ENCODE measurements around the gene NRXN2.

The NRXN2 gene

DNA sequence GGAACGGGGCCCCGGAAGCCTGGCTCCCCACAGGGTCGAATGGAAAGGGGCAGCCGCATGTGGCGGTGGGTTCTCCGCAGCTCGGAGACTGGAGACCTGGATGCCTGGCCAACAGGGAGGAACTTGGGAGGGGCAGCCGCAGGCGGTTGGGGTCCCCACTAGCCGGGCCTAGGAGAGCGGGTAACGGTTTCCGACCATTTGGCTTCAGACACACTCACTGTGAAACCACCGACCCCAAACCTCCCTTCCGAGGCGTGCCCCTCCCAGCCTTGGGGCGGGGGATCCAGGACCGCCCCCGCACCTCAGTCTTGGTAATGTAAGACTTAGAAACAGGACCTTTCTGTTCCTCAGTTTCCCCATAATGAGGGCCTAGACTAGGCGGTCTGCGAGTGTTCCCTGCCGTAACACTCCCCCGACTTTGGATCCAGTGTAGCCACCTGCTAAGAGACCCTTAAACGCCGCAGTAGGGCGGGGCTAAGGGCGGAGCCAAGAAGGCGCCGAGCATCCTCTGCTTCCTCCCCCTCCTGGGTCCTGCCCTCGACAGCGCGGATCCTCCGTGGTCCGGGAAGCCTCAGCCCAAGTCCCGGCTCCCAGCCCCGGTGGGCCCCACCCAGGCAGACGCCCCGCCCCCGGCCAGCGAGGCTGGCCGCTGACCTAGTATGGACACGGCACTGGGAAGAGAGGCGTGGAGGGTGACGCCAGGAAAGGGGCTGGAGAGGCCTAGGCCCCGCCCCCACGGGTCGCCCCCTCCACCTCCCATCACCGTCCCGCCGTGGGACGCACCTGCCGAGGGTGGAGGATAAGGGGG lies 22.7 kb upstream of the NRXN2 start:
- no peak for TF ChIP-seq NFIC (IDR thresholded peaks at IDR 0.05)
- peak; percentile 75 for TF ChIP-seq ZBTB7A (IDR thresholded peaks at IDR 0.05; ENCODE audit: low read depth)
- peak; percentile 75 for TF ChIP-seq EGR1 (IDR thresholded peaks at IDR 0.05)
- TF ChIP-seq FOXM1 (IDR thresholded peaks at IDR 0.05; ENCODE audit: borderline replicate concordance, low read depth): no peak

DNA sequence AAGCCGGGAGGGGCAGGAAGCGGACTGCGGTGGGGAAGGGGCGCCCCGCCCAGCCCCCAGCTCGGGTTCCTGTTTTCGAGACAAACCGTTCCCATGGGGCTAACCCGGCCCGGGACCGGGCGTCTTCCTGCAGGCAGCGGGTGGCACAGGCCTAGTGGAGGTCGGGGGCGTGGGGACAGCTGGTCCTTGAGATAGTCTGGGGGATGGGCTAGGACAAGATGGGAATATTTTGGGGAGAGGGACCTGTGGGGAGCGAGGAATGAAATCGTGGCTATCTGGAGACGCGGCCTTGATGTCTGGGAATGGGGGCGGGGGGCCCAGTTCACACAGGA lies 22.2 kb upstream of the NRXN2 start:
- TF ChIP-seq EP300 (IDR thresholded peaks at IDR 0.05; ENCODE audit: borderline replicate concordance) (no peak), CREB1 (IDR thresholded peaks at IDR 0.05; ENCODE audit: low read depth) (no peak), ZBTB7A (IDR thresholded peaks at IDR 0.05; ENCODE audit: low read depth) (peak; percentile 96), EGR1 (IDR thresholded peaks at IDR 0.05) (no peak), RAD21 (IDR thresholded peaks at IDR 0.05; ENCODE audit: low read depth) (no peak), NFIC (IDR thresholded peaks at IDR 0.05) (no peak), YY1 (IDR thresholded peaks at IDR 0.05; ENCODE audit: low read depth) (no peak)
- TF ChIP-seq, protein P1, sequence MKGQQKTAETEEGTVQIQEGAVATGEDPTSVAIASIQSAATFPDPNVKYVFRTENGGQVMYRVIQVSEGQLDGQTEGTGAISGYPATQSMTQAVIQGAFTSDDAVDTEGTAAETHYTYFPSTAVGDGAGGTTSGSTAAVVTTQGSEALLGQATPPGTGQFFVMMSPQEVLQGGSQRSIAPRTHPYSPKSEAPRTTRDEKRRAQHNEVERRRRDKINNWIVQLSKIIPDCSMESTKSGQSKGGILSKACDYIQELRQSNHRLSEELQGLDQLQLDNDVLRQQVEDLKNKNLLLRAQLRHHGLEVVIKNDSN (IDR thresholded peaks at IDR 0.05): no peak

DNA sequence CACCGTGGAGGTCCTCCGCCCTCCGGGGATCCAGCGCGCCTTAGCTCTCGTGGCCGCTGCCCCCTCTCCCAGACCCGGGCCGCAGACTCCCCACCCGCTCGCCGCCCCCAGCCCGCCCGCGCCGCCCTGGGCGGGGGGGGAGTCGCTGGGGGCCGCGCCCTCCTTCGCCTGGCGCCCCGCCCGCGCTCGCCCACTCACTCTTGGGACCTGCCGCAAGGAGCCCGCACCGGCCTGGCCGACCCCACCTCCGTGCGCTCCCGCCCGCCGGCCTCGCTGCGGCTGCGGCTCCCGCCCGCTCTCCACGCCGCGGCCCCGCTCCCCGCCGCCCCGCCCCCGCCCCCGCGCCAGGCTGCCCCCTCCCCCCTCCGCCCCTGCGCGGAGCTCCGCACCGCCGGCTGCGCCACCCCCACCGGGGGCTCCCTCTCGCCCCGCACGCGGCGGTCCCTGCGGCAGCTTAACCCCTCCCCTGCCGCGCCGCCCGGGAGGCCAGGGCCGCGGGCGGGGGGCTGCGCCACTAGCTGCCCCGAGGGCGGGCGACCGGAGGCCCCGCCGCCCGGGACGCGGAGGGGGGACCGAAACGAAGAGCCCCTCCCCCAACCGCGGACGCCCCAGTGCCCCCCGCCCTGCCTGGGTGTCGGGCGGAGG lies 21.7 kb upstream of the NRXN2 start:
- TF ChIP-seq EGR1 (IDR thresholded peaks at IDR 0.05): peak; percentile 60; the same call in 1 of the 2 replicates
- TF ChIP-seq, protein P2, sequence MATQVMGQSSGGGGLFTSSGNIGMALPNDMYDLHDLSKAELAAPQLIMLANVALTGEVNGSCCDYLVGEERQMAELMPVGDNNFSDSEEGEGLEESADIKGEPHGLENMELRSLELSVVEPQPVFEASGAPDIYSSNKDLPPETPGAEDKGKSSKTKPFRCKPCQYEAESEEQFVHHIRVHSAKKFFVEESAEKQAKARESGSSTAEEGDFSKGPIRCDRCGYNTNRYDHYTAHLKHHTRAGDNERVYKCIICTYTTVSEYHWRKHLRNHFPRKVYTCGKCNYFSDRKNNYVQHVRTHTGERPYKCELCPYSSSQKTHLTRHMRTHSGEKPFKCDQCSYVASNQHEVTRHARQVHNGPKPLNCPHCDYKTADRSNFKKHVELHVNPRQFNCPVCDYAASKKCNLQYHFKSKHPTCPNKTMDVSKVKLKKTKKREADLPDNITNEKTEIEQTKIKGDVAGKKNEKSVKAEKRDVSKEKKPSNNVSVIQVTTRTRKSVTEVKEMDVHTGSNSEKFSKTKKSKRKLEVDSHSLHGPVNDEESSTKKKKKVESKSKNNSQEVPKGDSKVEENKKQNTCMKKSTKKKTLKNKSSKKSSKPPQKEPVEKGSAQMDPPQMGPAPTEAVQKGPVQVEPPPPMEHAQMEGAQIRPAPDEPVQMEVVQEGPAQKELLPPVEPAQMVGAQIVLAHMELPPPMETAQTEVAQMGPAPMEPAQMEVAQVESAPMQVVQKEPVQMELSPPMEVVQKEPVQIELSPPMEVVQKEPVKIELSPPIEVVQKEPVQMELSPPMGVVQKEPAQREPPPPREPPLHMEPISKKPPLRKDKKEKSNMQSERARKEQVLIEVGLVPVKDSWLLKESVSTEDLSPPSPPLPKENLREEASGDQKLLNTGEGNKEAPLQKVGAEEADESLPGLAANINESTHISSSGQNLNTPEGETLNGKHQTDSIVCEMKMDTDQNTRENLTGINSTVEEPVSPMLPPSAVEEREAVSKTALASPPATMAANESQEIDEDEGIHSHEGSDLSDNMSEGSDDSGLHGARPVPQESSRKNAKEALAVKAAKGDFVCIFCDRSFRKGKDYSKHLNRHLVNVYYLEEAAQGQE (IDR thresholded peaks at IDR 0.05; ENCODE audit: low read depth): no peak

DNA sequence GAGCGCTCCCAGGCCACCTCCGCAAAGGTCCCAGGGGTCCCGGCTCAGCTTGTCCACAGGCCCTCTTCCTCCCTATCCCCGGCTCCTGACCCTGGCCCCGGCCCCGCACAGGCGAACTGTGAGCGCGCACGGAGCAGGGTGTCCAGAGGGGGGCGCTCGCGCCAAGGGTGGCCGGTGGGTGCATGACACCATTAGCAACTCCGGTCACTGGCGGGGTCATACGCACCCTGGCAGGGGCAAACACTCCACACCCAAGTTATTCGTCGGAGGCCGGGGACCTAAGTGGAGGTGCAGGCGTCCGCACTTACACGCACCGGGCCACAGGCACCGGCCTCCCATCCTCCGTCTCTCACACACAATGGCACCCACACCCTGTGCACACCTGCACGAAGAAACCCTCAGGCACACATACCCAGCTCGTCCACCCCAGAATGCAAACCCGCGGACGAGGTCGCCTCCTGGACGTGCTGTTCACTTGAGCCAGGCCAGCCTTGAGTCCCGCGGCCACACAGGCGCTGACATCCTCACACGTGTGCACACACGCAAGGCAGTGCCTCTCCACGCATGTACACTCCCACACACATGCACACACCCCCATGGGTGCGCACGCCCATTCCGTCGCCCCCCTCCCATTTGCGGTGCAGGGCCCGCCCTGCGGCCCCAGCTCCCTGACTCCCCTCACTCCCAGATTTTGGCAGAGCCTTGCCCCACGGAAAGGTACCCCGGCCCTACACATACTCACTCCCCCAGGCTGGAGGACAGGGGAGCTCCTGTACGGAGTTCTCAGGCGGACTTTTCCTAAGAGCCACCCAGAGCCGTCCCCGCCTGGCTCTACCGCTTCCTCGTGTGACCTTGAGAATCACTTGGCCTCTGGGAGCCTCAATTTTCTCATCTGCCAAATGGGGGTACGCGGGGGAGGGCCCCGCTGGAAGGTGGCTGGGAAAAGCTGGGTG lies 20.9 kb upstream of the NRXN2 start, which contains the start of gene RASGRP2:
TSS of gene RASGRP2 (minus strand) at position 552 of the 953 bp plus-strand sequence. CDS start 1,276 bp downstream, outside the sequence.
- TF ChIP-seq ZBTB7A (IDR thresholded peaks at IDR 0.05; ENCODE audit: low read depth): peak; percentile 13; the same call in 1 of the 2 replicates
- TF ChIP-seq, protein P3, sequence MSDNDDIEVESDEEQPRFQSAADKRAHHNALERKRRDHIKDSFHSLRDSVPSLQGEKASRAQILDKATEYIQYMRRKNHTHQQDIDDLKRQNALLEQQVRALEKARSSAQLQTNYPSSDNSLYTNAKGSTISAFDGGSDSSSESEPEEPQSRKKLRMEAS (IDR thresholded peaks at IDR 0.05): peak; percentile 28
- TF ChIP-seq RAD21 (IDR thresholded peaks at IDR 0.05; ENCODE audit: low read depth): peak; percentile 56
- TF ChIP-seq NFIC (IDR thresholded peaks at IDR 0.05): no peak
- TF ChIP-seq, protein P1 (IDR thresholded peaks at IDR 0.05): 0 out of 2 replicates have a peak, but pooled peaks have one; percentile 11

DNA sequence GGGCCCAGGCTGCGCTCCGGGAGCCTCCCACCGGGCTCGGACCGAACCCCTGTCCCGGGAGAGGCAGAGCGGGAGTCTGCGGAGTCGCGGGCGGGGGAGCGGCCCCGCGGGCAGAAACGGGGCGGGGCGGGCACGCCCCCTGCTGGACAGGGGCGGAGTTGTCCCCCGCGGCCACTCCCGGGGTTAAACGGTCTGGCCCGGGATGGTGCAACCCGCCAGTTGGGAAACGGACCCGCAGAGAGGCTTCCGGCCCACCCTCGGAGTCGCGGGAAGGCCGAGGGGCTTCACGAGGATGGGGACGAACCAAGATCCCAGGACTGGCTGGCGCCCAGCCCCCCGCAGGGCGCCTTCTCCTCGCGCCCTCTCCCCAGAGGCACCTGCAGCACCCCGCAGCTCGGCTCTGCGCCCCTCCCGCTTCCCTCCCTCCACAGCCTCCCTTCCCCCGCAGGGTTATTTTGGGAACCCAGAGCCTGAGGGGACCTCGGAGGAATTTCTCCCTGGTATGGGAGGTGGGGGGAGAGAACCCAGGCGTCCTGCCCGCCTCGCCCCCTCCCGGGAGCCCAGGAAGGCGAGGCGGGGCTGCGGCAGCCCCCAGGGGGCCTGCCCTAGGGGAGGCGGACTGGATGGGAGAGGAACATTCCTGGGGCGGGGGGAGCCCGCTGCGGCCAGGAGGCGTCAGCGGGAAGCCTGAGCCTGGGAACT lies 20.0 kb upstream of the NRXN2 start:
- TF ChIP-seq, protein P2 (IDR thresholded peaks at IDR 0.05; ENCODE audit: low read depth): no peak
- TF ChIP-seq YY1 (IDR thresholded peaks at IDR 0.05; ENCODE audit: low read depth): no peak
- TF ChIP-seq, protein P3 (IDR thresholded peaks at IDR 0.05): no peak
- peak; percentile 77 for TF ChIP-seq CEBPB (IDR thresholded peaks at IDR 0.05)
- TF ChIP-seq ZBTB7A (IDR thresholded peaks at IDR 0.05; ENCODE audit: low read depth): peak; percentile 86; the same call in 1 of the 2 replicates
- peak; percentile 41; the same call in 1 of the 2 replicates for TF ChIP-seq TCF12 (IDR thresholded peaks at IDR 0.05; ENCODE audit: low read depth)
- TF ChIP-seq CREB1 (IDR thresholded peaks at IDR 0.05; ENCODE audit: low read depth): no peak
- TF ChIP-seq RAD21 (IDR thresholded peaks at IDR 0.05; ENCODE audit: low read depth): peak; percentile 38; the same call in 1 of the 2 replicates
- no peak for TF ChIP-seq EP300 (IDR thresholded peaks at IDR 0.05; ENCODE audit: borderline replicate concordance)
- no peak for TF ChIP-seq NFIC (IDR thresholded peaks at IDR 0.05)
- TF ChIP-seq EGR1 (IDR thresholded peaks at IDR 0.05): 0 out of 2 replicates have a peak, but pooled peaks have one; percentile 3
- TF ChIP-seq, protein P1 (IDR thresholded peaks at IDR 0.05): no peak
- 0 out of 2 replicates have a peak, but pooled peaks have one; percentile 15 for TF ChIP-seq TAF1 (IDR thresholded peaks at IDR 0.05; ENCODE audit: low read depth)
- no peak for TF ChIP-seq FOXM1 (IDR thresholded peaks at IDR 0.05; ENCODE audit: borderline replicate concordance, low read depth)
- peak; percentile 65 for TF ChIP-seq TEAD4 (IDR thresholded peaks at IDR 0.05)

Data from Ishikawa (cell line).